Motor neuron (in vitro differentiated cells): ENCODE results near the gene SUGT1. TPM values are rescaled to one million over a fixed set of nuclear protein-coding genes. Genes with fewer than 3 reads are reported as not detected.

Source experiments
- ATAC-seq, 8 experiments: fragments of 200-7000 bp; cut with Tn5 transposase; replicated peaks in 6 of 8; 2 replicates each; pipeline ENCODE4 v1.8.0; 2021; ENCODE audit warnings: mild to moderate bottlenecking in 8 of 8, moderate library complexity in 8 of 8
- H3K27ac ChIP-seq, 2 donors: fragments of 250-450 bp; sonication (Bioruptor Pico); 2 replicates each; pipeline ENCODE4 v1.9.0; 2021; ENCODE audit warnings: antibody characterized with exemption in 2 of 2, mild to moderate bottlenecking in 2 of 2, moderate library complexity in 1 of 2
- H3K4me1 ChIP-seq, 2 donors: fragments of 250-450 bp; sonication (Bioruptor Pico); replicated peaks in 1 of 2; 2 replicates each; pipeline ENCODE4 v1.6.1; 2021; ENCODE audit warnings: antibody characterized with exemption in 2 of 2, mild to moderate bottlenecking in 2 of 2, moderate library complexity in 1 of 2
- H3K4me3 ChIP-seq, 5 donors: fragments of 250-450 bp; sonication (Bioruptor Pico); 2 replicates each; pipeline ENCODE4 v1.9.0; 2021; ENCODE audit warnings: antibody characterized with exemption in 5 of 5, mild to moderate bottlenecking in 5 of 5, moderate library complexity in 4 of 5
- WGBS, 10 experiments: fragments of 450-650 bp; shearing (Covaris generic); methylation state at CpG; one replicate each; pipeline ENCODE4 v1.0.0; 2022; 5-methylcytosine and 5-hydroxymethylcytosine counted together
- in situ Hi-C, 9 experiments: fragments of 400-800 bp; cut with MboI; loops; one replicate each; pipeline ENCODE4 v1.15.0; 2021; ENCODE audit warnings: low sequenced_read_pairs in 9 of 9, low pct_unique_long_range_greater_than_20kb in 2 of 9; ENCODE audit not compliant: unreplicated experiment in 9 of 9
- total RNA-seq, 8 experiments: library from RNA; unstranded; fragments of 300-600 nt; gene quantifications; 2 replicates each; pipeline versions ENCODE4 v1.2.3 to v1.2.4, GENCODE V29; 2022

The SUGT1 gene
- total RNA-seq, 8 experiments from 2014 or later = 55.3 to 68.2 (median 62.3) TPM

GRCh38 chr13:52638666-52639328 is 13.8 kb upstream of the SUGT1 start:
- Histone ChIP-seq H3K4me1 (no peaks in the 10 kb centered on the region), H3K27ac (no peak overlapping the region), H3K4me3 (no peak overlapping the region)
- no peak for ATAC-seq
- in situ Hi-C loops = no loop called here
- 50 to 100% (median 93%) methylated on average over 1 to 5 of the region's 5 CpGs for WGBS, 10 experiments

GRCh38 chr13:52642131-52642530 is 10.5 kb upstream of the SUGT1 start, which contains the start of gene HNRNPA1L2:
TSS of gene HNRNPA1L2 (plus strand) at chr13:52642431. CDS start at chr13:52642493, 62 bp downstream.
- in situ Hi-C loops = no loop called here
- no peak for ATAC-seq
- Histone ChIP-seq H3K4me1 (no peaks in the 10 kb centered on the region), H3K27ac (no peak within 1 kb of the TSS), H3K4me3 (no peak within 1 kb of the TSS)
- 80 to 100% (median 100%) methylated on average over 1 to 5 of the region's 7 CpGs; no CpG with 5 or more reads in 5 of the 10 experiments for WGBS, 10 experiments

GRCh38 chr13:52644108-52644507 is 8.5 kb upstream of the SUGT1 start:
- ATAC-seq = peak in 3 of 8 experiments; percentile 33 to 94 (median 49)
- no peak overlapping the region for H3K27ac ChIP-seq
- no peaks in the 10 kb centered on the region for H3K4me1 ChIP-seq
- 0 to 80% (median 60%) methylated on average over 1 to 3 of the region's 3 CpGs; no CpG with 5 or more reads in 1 of the 10 experiments for WGBS, 10 experiments
- H3K4me3 ChIP-seq = no peak overlapping the region
- in situ Hi-C loops = no loop called here

- in situ Hi-C loops = no loop called here
- ATAC-seq = no peak
- Histone ChIP-seq H3K27ac (no peak overlapping the region), H3K4me1 (peaks cover 6 to 8% of the 10 kb centered on the region in 2 donors), H3K4me3 (no peak overlapping the region)
These were observed 5.7 kb upstream of the SUGT1 start for GRCh38 chr13:52646967-52647366.

GRCh38 chr13:52650731-52651130 is 1.9 kb upstream of the SUGT1 start:
- Histone ChIP-seq H3K4me3 (peak overlapping the region; percentile 45 to 71 (median 54)), H3K27ac (peak overlapping the region in 1 of 2 donors; percentile 100), H3K4me1 (peaks cover 8 to 17% of the 10 kb centered on the region in 2 donors)
- no peak for ATAC-seq
- in situ Hi-C loops = loop anchor here in 2 of 9 experiments (25.0 kb wide), 2 partner anchors 187 to 537 kb away; partner anchors contain the start of gene PCDH8 (in 1 of the 2)
- 40 to 100% (median 68%) methylated on average over 1 to 6 of the region's 6 CpGs; no CpG with 5 or more reads in 2 of the 10 experiments for WGBS, 10 experiments

- Histone ChIP-seq H3K27ac (peak overlapping the region; percentile 99 to 100), H3K4me3 (peak overlapping the region; percentile 45 to 71 (median 54)), H3K4me1 (peaks cover 10 to 17% of the 10 kb centered on the region in 2 donors)
- WGBS, 10 experiments = 0 to 3% (median 0%) methylated on average over 1 to 5 of the region's 7 CpGs; no CpG with 5 or more reads in 3 of the 10 experiments
- in situ Hi-C loops = loop anchor here in 2 of 9 experiments (25.0 kb wide), 2 partner anchors 185 to 535 kb away; partner anchors contain the start of gene PCDH8 (in 1 of the 2)
- peak in 4 of 8 experiments; percentile 7 to 8 (median 8) for ATAC-seq
These were observed 790 bp upstream of the SUGT1 start for GRCh38 chr13:52651897-52652195.

- in situ Hi-C loops = loop anchor here in 2 of 9 experiments (25.0 kb wide), 2 partner anchors 184 to 534 kb away; partner anchors contain the start of gene PCDH8 (in 1 of the 2)
- H3K27ac ChIP-seq = peak overlapping the region; percentile 99 to 100
- H3K4me1 ChIP-seq = peaks cover 10 to 17% of the 10 kb centered on the region in 2 donors
- H3K4me3 ChIP-seq = peak overlapping the region; percentile 45 to 71 (median 54)
- WGBS, 10 experiments = 0 to 11% (median 1%) methylated on average over 2 to 15 of the region's 18 CpGs; no CpG with 5 or more reads in 4 of the 10 experiments
- peak; percentile 12 to 50 (median 39) for ATAC-seq
These were observed 306 bp downstream of the SUGT1 start for GRCh38 chr13:52652980-52653303.

- H3K27ac ChIP-seq = no peak overlapping the region
- ATAC-seq = no peak
- peaks cover 2 to 4% of the 10 kb centered on the region in 2 donors for H3K4me1 ChIP-seq
- H3K4me3 ChIP-seq = no peak overlapping the region
- in situ Hi-C loops = loop anchor here in 2 of 9 experiments (25.0 kb wide), 2 partner anchors 178 to 528 kb away; partner anchors contain the start of gene PCDH8 (in 1 of the 2)
- 90 to 100% (median 97%) methylated on average over 1 to 2 of the region's 2 CpGs for WGBS, 10 experiments
These were observed 6.7 kb downstream of the SUGT1 start for GRCh38 chr13:52659340-52659739.

- in situ Hi-C loops = loop anchor here in 2 of 9 experiments (25.0 kb wide), 2 partner anchors 173 to 523 kb away; partner anchors contain the start of gene PCDH8 (in 1 of the 2)
- 88 to 100% (median 96%) methylated on average over 2 to 4 of the region's 4 CpGs; no CpG with 5 or more reads in 1 of the 10 experiments for WGBS, 10 experiments
- Histone ChIP-seq H3K4me3 (no peak overlapping the region), H3K4me1 (no peaks in the 10 kb centered on the region), H3K27ac (no peak overlapping the region)
- ATAC-seq = no peak
These were observed 11.6 kb downstream of the SUGT1 start for GRCh38 chr13:52664272-52664671.

GRCh38 chr13:52665325-52665724 is 12.7 kb downstream of the SUGT1 start:
- H3K4me1 ChIP-seq = no peaks in the 10 kb centered on the region
- in situ Hi-C loops = loop anchor here in 2 of 9 experiments (25.0 kb wide), 2 partner anchors 172 to 522 kb away; partner anchors contain the start of gene PCDH8 (in 1 of the 2)
- H3K27ac ChIP-seq = no peak overlapping the region
- ATAC-seq = no peak
- H3K4me3 ChIP-seq = no peak overlapping the region

GRCh38 chr13:52669677-52670076 is 17.0 kb downstream of the SUGT1 start:
- H3K27ac ChIP-seq = no peak overlapping the region
- in situ Hi-C loops = loop anchor here in 2 of 9 experiments (25.0 kb wide), 2 partner anchors 168 to 518 kb away; partner anchors contain the start of gene PCDH8 (in 1 of the 2)
- no peaks in the 10 kb centered on the region for H3K4me1 ChIP-seq
- H3K4me3 ChIP-seq = no peak overlapping the region
- ATAC-seq = no peak
- WGBS, 10 experiments = 93 to 100% (median 100%) methylated on average over 1 to 2 of the region's 2 CpGs; no CpG with 5 or more reads in 1 of the 10 experiments

- Histone ChIP-seq H3K4me3 (no peak overlapping the region), H3K4me1 (no peaks in the 10 kb centered on the region), H3K27ac (no peak overlapping the region)
- WGBS, 10 experiments = 67 to 100% (median 97%) methylated on average over 1 to 7 of the region's 8 CpGs; no CpG with 5 or more reads in 2 of the 10 experiments
- in situ Hi-C loops = loop anchor here in 2 of 9 experiments (25.0 kb wide), 2 partner anchors 167 to 517 kb away; partner anchors contain the start of gene PCDH8 (in 1 of the 2)
- no peak for ATAC-seq
These were observed 18.1 kb downstream of the SUGT1 start for GRCh38 chr13:52670726-52671125.

GRCh38 chr13:52673465-52673864 is 20.8 kb downstream of the SUGT1 start:
- H3K4me3 ChIP-seq = no peak overlapping the region
- no peaks in the 10 kb centered on the region for H3K4me1 ChIP-seq
- no peak for ATAC-seq
- WGBS, 10 experiments = 80 to 100% (median 96%) methylated on average over 1 of the region's 1 CpG; no CpG with 5 or more reads in 4 of the 10 experiments
- no peak overlapping the region for H3K27ac ChIP-seq
- in situ Hi-C loops = loop anchor here in 2 of 9 experiments (25.0 kb wide), 2 partner anchors 164 to 514 kb away; partner anchors contain the start of gene PCDH8 (in 1 of the 2)
